Body of pancreas (tissue), 4 donors: ENCODE data around the gene NTSR1. TPM values are rescaled to one million over a fixed set of nuclear protein-coding genes. Genes with fewer than 3 reads are reported as not detected.

ENCODE experiments used
- ATAC-seq: fragments of 150-250 bp; one replicate; pipeline ENCODE4 v1.9.1; 2016
- DNase-seq, 4 donors: peaks; one replicate each; pipeline ENCODE4 v3.0.0-alpha.2; 2019
- H3K27ac ChIP-seq, 4 donors: fragments of 200-600 bp; sonication (generic); 1 replicate in 3 of 4; 2 replicates in 1 of 4; pipeline versions ENCODE4 v1.5.1 to v1.6.1; 2016 to 2019; ENCODE audit warnings: mild to moderate bottlenecking in 1 of 4, mixed read lengths in 1 of 4, moderate library complexity in 1 of 4
- H3K27me3 ChIP-seq, 2 donors: fragments of 200-600 bp; sonication (generic); one replicate each; pipeline ENCODE4 v1.6.0; 2016; ENCODE audit warnings: mild to moderate bottlenecking in 1 of 2
- H3K36me3 ChIP-seq, 2 donors: fragments of 200-600 bp; sonication (generic); replicated peaks in 1 of 2; 2 replicates each; pipeline ENCODE4 v1.5.1; 2016; ENCODE audit warnings: low read depth in 2 of 2; ENCODE audit not compliant: insufficient read depth in 1 of 2
- H3K4me1 ChIP-seq: fragments of 200-600 bp; sonication (generic); one replicate; pipeline ENCODE4 v1.6.0; 2016
- H3K4me3 ChIP-seq, 2 donors: fragments of 200-600 bp; sonication (generic); 1 replicate in 1 of 2; 2 replicates in 1 of 2; pipeline ENCODE4 v1.5.1; 2016 to 2019
- H3K9me3 ChIP-seq, 3 donors: fragments of 200-600 bp; sonication (generic); 1 replicate in 2 of 3; 2 replicates in 1 of 3; pipeline ENCODE4 v1.5.1; 2016
- CTCF ChIP-seq, 7 experiments: fragments of 450-650 bp in 4 of 7; fragments of 200-600 bp in 3 of 7; sonication (generic) in 3 of 7; IDR thresholded peaks; one replicate each; pipeline ENCODE4 v1.5.1; 2016 to 2019; ENCODE audit warnings: antibody characterized with exemption in 7 of 7
- POLR2A ChIP-seq, 3 donors: fragments of 450-650 bp; IDR thresholded peaks; one replicate each; pipeline ENCODE4 v1.6.1; 2016; ENCODE audit warnings: antibody characterized with exemption in 3 of 3, mild to moderate bottlenecking in 2 of 3
- WGBS, 2 donors: methylation state at CpG; one replicate each; pipeline ENCODE4 v1.1.5; 2017; 5-methylcytosine and 5-hydroxymethylcytosine counted together
- intact Hi-C: fragments of 100-400 bp; cut with DNase I; formaldehyde crosslinking; loops from one replicate; pipeline ENCODE4 v1.15.1; 2023
- total RNA-seq, 2 donors: library from RNA; depleted of rRNA; stranded (reverse); fragments of >200 nt; gene quantifications; one replicate each; pipeline ENCODE4 v1.1.0, GENCODE V29; 2016

NTSR1 gene
- total RNA-seq, 2 donors from 2014 or later: not detected

GRCh38 chr20:62769346-62770071 lies 60.9 kb downstream of the NTSR1 start:
- TF ChIP-seq CTCF (IDR thresholded peaks at IDR 0.05) (no peak), POLR2A (IDR thresholded peaks at IDR 0.05) (no peak)
- Histone ChIP-seq H3K9me3 (no peaks in the 10 kb centered on the region), H3K4me3 (no peak overlapping the region), H3K36me3 (no peaks in the 10 kb centered on the region), H3K27me3 (no peaks in the 10 kb centered on the region), H3K4me1 (peaks cover 63% of the 10 kb centered on the region), H3K27ac (peak overlapping the region in 3 of 4 donors; percentile 85 to 88 (median 87))
- WGBS, 2 donors: 69 to 73% methylated on average over 7 to 15 of the region's 16 CpGs
- intact Hi-C loops: no loop called here
- ATAC-seq: no peak
- no peak for DNase-seq

GRCh38 chr20:62770111-62770910 lies 61.7 kb downstream of the NTSR1 start:
- no peaks in the 10 kb centered on the region for H3K27me3 ChIP-seq
- TF ChIP-seq CTCF (IDR thresholded peaks at IDR 0.05) (no peak), POLR2A (IDR thresholded peaks at IDR 0.05) (no peak)
- no peak overlapping the region for H3K4me3 ChIP-seq
- intact Hi-C loops: no loop called here
- H3K27ac ChIP-seq: peak overlapping the region in 2 of 4 donors; percentile 84 to 88
- no peaks in the 10 kb centered on the region for H3K9me3 ChIP-seq
- H3K36me3 ChIP-seq: no peaks in the 10 kb centered on the region
- peaks cover 66% of the 10 kb centered on the region for H3K4me1 ChIP-seq
- DNase-seq (no peak), ATAC-seq (no peak)
- 84 to 89% methylated on average over 13 to 17 of the region's 20 CpGs for WGBS, 2 donors

GRCh38 chr20:62770916-62771315 lies 62.3 kb downstream of the NTSR1 start:
- TF ChIP-seq CTCF (IDR thresholded peaks at IDR 0.05): no peak
- TF ChIP-seq POLR2A (IDR thresholded peaks at IDR 0.05): no peak
- Histone ChIP-seq H3K27me3 (no peaks in the 10 kb centered on the region), H3K9me3 (no peaks in the 10 kb centered on the region), H3K36me3 (no peaks in the 10 kb centered on the region), H3K4me3 (no peak overlapping the region), H3K27ac (peak overlapping the region in 3 of 4 donors; percentile 77 to 88 (median 84)), H3K4me1 (peaks cover 66% of the 10 kb centered on the region)
- intact Hi-C loops: no loop called here
- DNase-seq (no peak), ATAC-seq (no peak)
- WGBS, 2 donors: 52 to 77% methylated on average over 6 to 14 of the region's 14 CpGs

GRCh38 chr20:62771396-62772102 lies 62.9 kb downstream of the NTSR1 start:
- H3K9me3 ChIP-seq: no peaks in the 10 kb centered on the region
- peak overlapping the region in 3 of 4 donors; percentile 77 to 88 (median 84) for H3K27ac ChIP-seq
- ATAC-seq: no peak
- no peak for DNase-seq
- intact Hi-C loops: no loop called here
- WGBS, 2 donors: 34 to 57% methylated on average over 4 to 25 of the region's 25 CpGs
- peaks cover 72% of the 10 kb centered on the region for H3K4me1 ChIP-seq
- no peaks in the 10 kb centered on the region for H3K27me3 ChIP-seq
- no peak for TF ChIP-seq POLR2A (IDR thresholded peaks at IDR 0.05)
- TF ChIP-seq CTCF (IDR thresholded peaks at IDR 0.05): no peak
- H3K4me3 ChIP-seq: no peak overlapping the region
- no peaks in the 10 kb centered on the region for H3K36me3 ChIP-seq
